Pericardium fibroblast (primary cell): ENCODE results near the gene CNDP1. TPM values are rescaled to one million over a fixed set of nuclear protein-coding genes. Genes with fewer than 3 reads are reported as not detected.

Experiments
- total RNA-seq: library from RNA; depleted of rRNA; stranded (reverse); fragments of >200 nt; gene quantifications from 2 replicates; pipeline ENCODE4 v1.2.3, GENCODE V29; 2015

Gene CNDP1
- total RNA-seq: not detected in 2 replicates

GRCh38 chr18:74534150-74534969, at the start of gene CNDP1:
TSS of gene CNDP1 (plus strand) at chr18:74534500. CDS start at chr18:74534668, 168 bp downstream.

GRCh38 chr18:74495581-74496507, 38.5 kb upstream of the CNDP1 start, which contains the start of gene CNDP2:
TSS of gene CNDP2 (plus strand) at chr18:74496363. CDS start at chr18:74499974, 3,611 bp downstream.

GRCh38 chr18:74597662-74598349, 63.5 kb downstream of the CNDP1 start, which contains the start of gene ZNF407:
TSS of gene ZNF407 (plus strand) at chr18:74597870. CDS start at chr18:74631020, 33,150 bp downstream.

Other genes starting within 250 kb of the CNDP1 start
- 160 and 173 TPM in 2 replicates for gene CYB5A, start 242.5 kb upstream of the CNDP1 start, total RNA-seq
- gene C18orf63, start 218.7 kb upstream of the CNDP1 start, total RNA-seq: not detected in 2 replicates
- not detected in 2 replicates for gene DIPK1C, start 77.2 kb upstream of the CNDP1 start, total RNA-seq
- 36.2 and 48.2 TPM in 2 replicates for gene CNDP2, start 38.1 kb upstream of the CNDP1 start, total RNA-seq
- 4.3 and 5.3 TPM in 2 replicates for gene ZNF407, start 63.4 kb downstream of the CNDP1 start, total RNA-seq